C4-2B (cell line): Measurements from ENCODE around the gene WASF2.

Experiments used
- CTCF ChIP-seq: fragments of 450-650 bp; conservative IDR thresholded peaks from 2 replicates; pipeline ENCODE4 v1.5.1; 2017; ENCODE audit warnings: mild to moderate bottlenecking
- ZFX ChIP-seq: fragments of 450-650 bp; IDR thresholded peaks from 2 replicates; pipeline ENCODE4 v1.6.1; 2017

GRCh38 chr1:27380224-27380623 lies 109.7 kb downstream of the WASF2 start:
- no peak for TF ChIP-seq CTCF
- TF ChIP-seq ZFX = no peak
